Endothelial cell of umbilical vein (primary cell): Measurements from ENCODE around the gene SIN3B. TPM values are rescaled to one million over a fixed set of nuclear protein-coding genes. Genes with fewer than 3 reads are reported as not detected.

Source experiments
- BruUV-seq: library from RNA; stranded (reverse); fragments of 400-500 nt; replicated peaks from 2 replicates; lab custom pipeline; 2021; lab: Mats Ljungman, UMichigan
- CTCF ChIA-PET: fragments of 300-600, 350-600 bp; sonication (Branson Sonifier 250); formaldehyde crosslinking; loops from one replicate; lab custom pipeline; 2021; ENCODE audit warnings: antibody characterized with exemption, inconsistent platforms; lab: Charles Lee
- POLR2A ChIA-PET: fragments of 300-600, 350-600 bp; sonication (Branson Sonifier 250); formaldehyde crosslinking; loops from one replicate; lab custom pipeline; 2021; ENCODE audit warnings: antibody characterized with exemption, inconsistent platforms; lab: Charles Lee
- DNase-seq: peaks from one replicate; pipeline ENCODE4 v3.0.0-alpha.2; 2011; ENCODE audit warnings: low read depth, low spot score
- FAIRE-seq: peaks from 2 replicates; lab custom pipeline; 2011; peaks lifted over from hg19 to GRCh38; lab: Jason Lieb, UNC
- H2AFZ ChIP-seq: 2 replicates; pipeline ENCODE4 v1.6.0; 2012; ENCODE audit warnings: low read depth, low read length, control low read depth, inconsistent platforms
- H3K27ac ChIP-seq: 2 replicates; pipeline ENCODE4 v1.5.1; 2011; ENCODE audit warnings: low read depth, mild to moderate bottlenecking, control low read depth, low read length, moderate library complexity; ENCODE audit not compliant: insufficient read depth
- H3K27me3 ChIP-seq, 2 experiments: 2 replicates each; pipeline versions ENCODE4 v1.6.0 to v1.6.1; 2011; ENCODE audit warnings: low read length in 2 of 2, mixed read lengths in 1 of 2; ENCODE audit not compliant: control insufficient read depth in 2 of 2, insufficient read depth in 2 of 2
- H3K36me3 ChIP-seq, 2 experiments: 2 replicates in 1 of 2; 3 replicates in 1 of 2; pipeline ENCODE4 v1.5.1; 2011; ENCODE audit warnings: low read length in 2 of 2, mild to moderate bottlenecking in 1 of 2, moderate library complexity in 1 of 2; ENCODE audit not compliant: control insufficient read depth in 2 of 2, insufficient read depth in 2 of 2; ENCODE audit errors: extremely low read depth in 1 of 2
- H3K4me1 ChIP-seq: 3 replicates; pipeline ENCODE4 v1.5.1; 2011; ENCODE audit warnings: mild to moderate bottlenecking, low read length; ENCODE audit not compliant: control insufficient read depth, insufficient read depth; ENCODE audit errors: extremely low read depth
- H3K4me2 ChIP-seq: 2 replicates; pipeline ENCODE4 v1.6.1; 2011; ENCODE audit warnings: low read length, control low read depth, mixed read lengths; ENCODE audit not compliant: insufficient read depth
- H3K4me3 ChIP-seq, 3 experiments: fragments of 200-600 bp in 1 of 3; sonication (generic), shearing (Covaris generic) in 1 of 3; replicated peaks in 1 of 3; 2 replicates each; pipeline ENCODE4 v1.5.1; 2011 to 2016; ENCODE audit warnings: control low read depth in 3 of 3, low read length in 3 of 3, mild to moderate bottlenecking in 2 of 3, inconsistent platforms in 1 of 3, low read depth in 1 of 3, moderate library complexity in 1 of 3; ENCODE audit not compliant: insufficient read depth in 1 of 3
- H3K79me2 ChIP-seq: 2 replicates; pipeline ENCODE4 v1.6.0; 2012; ENCODE audit warnings: low read length, inconsistent platforms; ENCODE audit not compliant: control insufficient read depth, insufficient read depth
- H3K9ac ChIP-seq: replicated peaks from 2 replicates; pipeline ENCODE3; 2011; ENCODE audit warnings: low read length, control low read depth; ENCODE audit not compliant: insufficient read depth; ENCODE audit errors: extremely low read depth
- H3K9me1 ChIP-seq: replicated peaks from 3 replicates; pipeline ENCODE4 v1.6.0; 2011; ENCODE audit warnings: mild to moderate bottlenecking, low read length; ENCODE audit not compliant: control insufficient read depth, insufficient read depth; ENCODE audit errors: extremely low read depth
- H3K9me3 ChIP-seq: replicated peaks from 2 replicates; pipeline ENCODE4 v1.5.1; 2012; ENCODE audit warnings: low read length, inconsistent platforms; ENCODE audit not compliant: control insufficient read depth, insufficient read depth
- H4K20me1 ChIP-seq: replicated peaks from 2 replicates; pipeline ENCODE3; 2011; ENCODE audit warnings: mild to moderate bottlenecking, low read length; ENCODE audit not compliant: control insufficient read depth, insufficient read depth; ENCODE audit errors: extremely low read depth
- EZH2 ChIP-seq: IDR thresholded peaks from 2 replicates; pipeline ENCODE4 v1.6.1; 2012; ENCODE audit warnings: borderline replicate concordance, low read depth, mild to moderate bottlenecking, moderate library complexity, low read length, inconsistent platforms; ENCODE audit not compliant: severe bottlenecking
- FOS ChIP-seq: IDR thresholded peaks from 2 replicates; pipeline ENCODE4 v1.6.1; 2011; ENCODE audit warnings: mild to moderate bottlenecking, low read length, moderate library complexity, borderline replicate concordance; ENCODE audit not compliant: insufficient read depth
- GATA2 ChIP-seq: IDR thresholded peaks from 2 replicates; pipeline ENCODE4 v1.7.0; 2011; ENCODE audit warnings: low read depth, mild to moderate bottlenecking, moderate library complexity, mixed read lengths, low read length; ENCODE audit not compliant: insufficient read length, insufficient read depth
- JUN ChIP-seq: IDR thresholded peaks from 2 replicates; pipeline ENCODE4 v1.6.1; 2011; ENCODE audit warnings: borderline replicate concordance, low read depth; ENCODE audit not compliant: insufficient read length, insufficient read depth
- MYC ChIP-seq: IDR thresholded peaks from one replicate; pipeline ENCODE4 v1.6.1; 2011; ENCODE audit warnings: mild to moderate bottlenecking, low read depth, low read length
- POLR2A ChIP-seq: IDR thresholded peaks from 2 replicates; pipeline ENCODE4 v1.6.1; 2012; ENCODE audit warnings: low read depth, mild to moderate bottlenecking, control low read depth, low read length
- POLR2AphosphoS5 ChIP-seq: IDR thresholded peaks from 2 replicates; pipeline ENCODE4 v1.6.1; 2012; ENCODE audit warnings: low read depth, mild to moderate bottlenecking, control low read depth, low read length, moderate library complexity; ENCODE audit not compliant: insufficient read depth
- dilution Hi-C: fragments of 300-500 bp; cut with MboI; formaldehyde crosslinking; loops from one replicate; pipeline ENCODE4 v1.15.0; 2019; ENCODE audit warnings: low sequenced_read_pairs; ENCODE audit not compliant: extremely low pct_ligation_motif_present
- intact Hi-C: fragments of 100-400 bp; cut with micrococcal nuclease; formaldehyde crosslinking; loops from one replicate; pipeline ENCODE4 v1.10.0; 2022
- polyA plus RNA-seq, 4 experiments: library from polyadenylated mRNA; depleted of rRNA in 3 of 4; stranded (reverse) in 3 of 4; unstranded in 1 of 4; fragments of >200 nt; gene quantifications; 2 replicates each; pipeline versions ENCODE4 v1.2.1 to v1.2.3, GENCODE V29; 2011 to 2012; ENCODE audit warnings: missing spikeins in 1 of 4
- total RNA-seq: library from RNA; stranded (reverse); gene quantifications from 2 replicates; pipeline ENCODE4 v1.2.3, GENCODE V29; 2021
- TF ChIP-seq, protein P1 (sequence below): IDR thresholded peaks from 2 replicates; pipeline ENCODE4 v1.6.1; 2011; ENCODE audit not compliant: insufficient read depth, insufficient read length
- TF ChIP-seq, protein P2 (sequence below), 2 donors: IDR thresholded peaks; 1 replicate in 1 of 2; 2 replicates in 1 of 2; pipeline ENCODE4 v1.5.1; 2011; ENCODE audit warnings: low read length in 2 of 2, mild to moderate bottlenecking in 2 of 2, moderate library complexity in 2 of 2, control low read depth in 1 of 2, inconsistent platforms in 1 of 2, low read depth in 1 of 2; ENCODE audit not compliant: insufficient read depth in 1 of 2; ENCODE audit errors: extremely low read depth in 1 of 2

Gene SIN3B
- total and polyA plus RNA-seq, 2 donors (not counting 3 experiments of a cell fraction or from before 2014, with no cell fraction given) = 46.2 to 75.0 TPM

DNA sequence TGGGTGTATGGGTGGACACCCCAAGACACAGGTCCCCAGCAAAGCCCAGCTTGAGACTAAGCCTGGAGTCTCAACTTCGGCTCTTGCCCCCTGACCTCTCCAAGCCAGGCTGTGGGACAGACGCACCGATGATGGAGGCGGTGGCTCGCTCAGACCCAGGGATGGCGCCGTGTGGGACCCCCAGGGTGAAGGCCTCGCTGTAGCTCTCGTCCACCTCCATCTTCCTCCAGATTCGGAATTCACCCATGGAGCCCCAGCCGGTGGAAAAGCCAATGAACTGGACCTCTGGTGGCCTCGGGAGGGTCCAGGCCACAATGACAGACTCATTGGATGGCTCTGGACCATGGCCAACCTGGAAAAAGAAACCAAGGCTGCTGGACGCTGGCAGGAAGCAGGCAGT, 98.7 kb downstream of the SIN3B start:
- dilution Hi-C loops (no loop called here), intact Hi-C loops (no loop called here)
- FAIRE-seq (no peak), DNase-seq (no peak)
- Histone ChIP-seq H3K27ac (no peak overlapping the region), H3K79me2 (no peaks in the 10 kb centered on the region), H4K20me1 (no peaks in the 10 kb centered on the region), H3K9me1 (no peaks in the 10 kb centered on the region), H3K9ac (no peak overlapping the region), H3K27me3 (peaks cover 0 to 2% of the 10 kb centered on the region in 2 experiments), H3K4me3 (no peak overlapping the region), H2AFZ (no peak overlapping the region), H3K4me1 (no peaks in the 10 kb centered on the region), H3K36me3 (no peaks in the 10 kb centered on the region), H3K9me3 (no peaks in the 10 kb centered on the region), H3K4me2 (no peak overlapping the region)
- no TSS peak for BruUV-seq
- POLR2A ChIA-PET = no interaction called here
- no peak for TF ChIP-seq POLR2A
- TF ChIP-seq, protein P1, sequence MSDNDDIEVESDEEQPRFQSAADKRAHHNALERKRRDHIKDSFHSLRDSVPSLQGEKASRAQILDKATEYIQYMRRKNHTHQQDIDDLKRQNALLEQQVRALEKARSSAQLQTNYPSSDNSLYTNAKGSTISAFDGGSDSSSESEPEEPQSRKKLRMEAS = no peak
- TF ChIP-seq MYC = no peak
- TF ChIP-seq JUN = no peak
- no peak for TF ChIP-seq POLR2AphosphoS5
- no peak for TF ChIP-seq GATA2
- no peak for TF ChIP-seq FOS
- TF ChIP-seq, protein P2, sequence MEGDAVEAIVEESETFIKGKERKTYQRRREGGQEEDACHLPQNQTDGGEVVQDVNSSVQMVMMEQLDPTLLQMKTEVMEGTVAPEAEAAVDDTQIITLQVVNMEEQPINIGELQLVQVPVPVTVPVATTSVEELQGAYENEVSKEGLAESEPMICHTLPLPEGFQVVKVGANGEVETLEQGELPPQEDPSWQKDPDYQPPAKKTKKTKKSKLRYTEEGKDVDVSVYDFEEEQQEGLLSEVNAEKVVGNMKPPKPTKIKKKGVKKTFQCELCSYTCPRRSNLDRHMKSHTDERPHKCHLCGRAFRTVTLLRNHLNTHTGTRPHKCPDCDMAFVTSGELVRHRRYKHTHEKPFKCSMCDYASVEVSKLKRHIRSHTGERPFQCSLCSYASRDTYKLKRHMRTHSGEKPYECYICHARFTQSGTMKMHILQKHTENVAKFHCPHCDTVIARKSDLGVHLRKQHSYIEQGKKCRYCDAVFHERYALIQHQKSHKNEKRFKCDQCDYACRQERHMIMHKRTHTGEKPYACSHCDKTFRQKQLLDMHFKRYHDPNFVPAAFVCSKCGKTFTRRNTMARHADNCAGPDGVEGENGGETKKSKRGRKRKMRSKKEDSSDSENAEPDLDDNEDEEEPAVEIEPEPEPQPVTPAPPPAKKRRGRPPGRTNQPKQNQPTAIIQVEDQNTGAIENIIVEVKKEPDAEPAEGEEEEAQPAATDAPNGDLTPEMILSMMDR (IDR thresholded peaks at IDR 0.05; ENCODE audit: extremely low read depth in 1 of 2, insufficient read depth in 1 of 2, low read depth in 1 of 2, low read length in 2 of 2) = no peak
- TF ChIP-seq EZH2 = no peak
- CTCF ChIA-PET = interaction anchor here (1.3 kb wide), 1 partner anchor 125 kb away, joined by 3 read pairs; no protein-coding TSS in a partner anchor
